ENCODE measurements around the gene KLHL6.
A peak's percentile ranks its signal among the peaks of the same experiment; 100 is the strongest.

KLHL6 gene

GRCh38 chr3:183553334-183554026, 2.0 kb downstream of the KLHL6 start:
- H3K4me3 ChIP-seq (ENCODE audit: low read depth, low read length), result no peak overlapping the region
- in situ Hi-C loops (cut with HindIII; ENCODE audit: low sequenced_read_pairs), result no loop called here
- TF ChIP-seq, protein P1, sequence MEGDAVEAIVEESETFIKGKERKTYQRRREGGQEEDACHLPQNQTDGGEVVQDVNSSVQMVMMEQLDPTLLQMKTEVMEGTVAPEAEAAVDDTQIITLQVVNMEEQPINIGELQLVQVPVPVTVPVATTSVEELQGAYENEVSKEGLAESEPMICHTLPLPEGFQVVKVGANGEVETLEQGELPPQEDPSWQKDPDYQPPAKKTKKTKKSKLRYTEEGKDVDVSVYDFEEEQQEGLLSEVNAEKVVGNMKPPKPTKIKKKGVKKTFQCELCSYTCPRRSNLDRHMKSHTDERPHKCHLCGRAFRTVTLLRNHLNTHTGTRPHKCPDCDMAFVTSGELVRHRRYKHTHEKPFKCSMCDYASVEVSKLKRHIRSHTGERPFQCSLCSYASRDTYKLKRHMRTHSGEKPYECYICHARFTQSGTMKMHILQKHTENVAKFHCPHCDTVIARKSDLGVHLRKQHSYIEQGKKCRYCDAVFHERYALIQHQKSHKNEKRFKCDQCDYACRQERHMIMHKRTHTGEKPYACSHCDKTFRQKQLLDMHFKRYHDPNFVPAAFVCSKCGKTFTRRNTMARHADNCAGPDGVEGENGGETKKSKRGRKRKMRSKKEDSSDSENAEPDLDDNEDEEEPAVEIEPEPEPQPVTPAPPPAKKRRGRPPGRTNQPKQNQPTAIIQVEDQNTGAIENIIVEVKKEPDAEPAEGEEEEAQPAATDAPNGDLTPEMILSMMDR (IDR thresholded peaks at IDR 0.05; ENCODE audit: low read depth, low read length), result no peak
- DNase-seq (ENCODE audit: low read depth, low spot score), result no peak

DNA sequence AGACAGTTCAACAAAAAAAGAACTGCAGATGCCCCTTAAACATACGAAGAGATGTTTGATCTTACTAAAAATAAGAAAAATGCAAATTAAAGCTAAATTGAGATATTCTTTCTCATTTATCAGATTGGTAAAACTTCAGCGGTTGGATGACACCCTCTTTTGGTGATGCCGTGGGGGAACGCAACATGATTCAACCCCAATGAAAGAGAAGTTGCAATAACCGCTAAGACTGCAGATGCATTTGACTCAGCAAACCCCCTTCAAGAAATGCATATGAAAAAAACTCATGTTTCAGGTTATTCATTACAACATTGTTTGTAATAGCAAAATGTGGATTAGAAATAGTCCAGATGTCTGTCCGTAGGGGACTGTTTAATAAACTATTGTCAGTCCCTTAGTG, 3.6 kb downstream of the KLHL6 start:
- no peak overlapping the region for H3K4me3 ChIP-seq (ENCODE audit: low read depth, low read length)
- DNase-seq (ENCODE audit: low read depth, low spot score), result no peak
- in situ Hi-C loops (cut with HindIII; ENCODE audit: low sequenced_read_pairs), result no loop called here
- TF ChIP-seq, protein P1 (IDR thresholded peaks at IDR 0.05; ENCODE audit: low read depth, low read length), result no peak

GRCh38 chr3:183548262-183548769, 7.2 kb downstream of the KLHL6 start:
- DNase-seq (ENCODE audit: low read depth, low spot score), result peak; percentile 83
- no peak overlapping the region for H3K4me3 ChIP-seq (ENCODE audit: low read depth, low read length)
- in situ Hi-C loops (cut with HindIII; ENCODE audit: low sequenced_read_pairs), result no loop called here
- TF ChIP-seq, protein P1 (IDR thresholded peaks at IDR 0.05; ENCODE audit: low read depth, low read length), result no peak

GRCh38 chr3:183546625-183547024, 8.9 kb downstream of the KLHL6 start:
- DNase-seq (ENCODE audit: low read depth, low spot score), result no peak
- no peak overlapping the region for H3K4me3 ChIP-seq (ENCODE audit: low read depth, low read length)
- TF ChIP-seq, protein P1 (IDR thresholded peaks at IDR 0.05; ENCODE audit: low read depth, low read length), result no peak
- in situ Hi-C loops (cut with HindIII; ENCODE audit: low sequenced_read_pairs), result no loop called here

GRCh38 chr3:183545708-183546107, 9.8 kb downstream of the KLHL6 start:
- DNase-seq (ENCODE audit: low read depth, low spot score), result no peak
- in situ Hi-C loops (cut with HindIII; ENCODE audit: low sequenced_read_pairs), result no loop called here
- TF ChIP-seq, protein P1 (IDR thresholded peaks at IDR 0.05; ENCODE audit: low read depth, low read length), result no peak
- H3K4me3 ChIP-seq (ENCODE audit: low read depth, low read length), result no peak overlapping the region

DNA sequence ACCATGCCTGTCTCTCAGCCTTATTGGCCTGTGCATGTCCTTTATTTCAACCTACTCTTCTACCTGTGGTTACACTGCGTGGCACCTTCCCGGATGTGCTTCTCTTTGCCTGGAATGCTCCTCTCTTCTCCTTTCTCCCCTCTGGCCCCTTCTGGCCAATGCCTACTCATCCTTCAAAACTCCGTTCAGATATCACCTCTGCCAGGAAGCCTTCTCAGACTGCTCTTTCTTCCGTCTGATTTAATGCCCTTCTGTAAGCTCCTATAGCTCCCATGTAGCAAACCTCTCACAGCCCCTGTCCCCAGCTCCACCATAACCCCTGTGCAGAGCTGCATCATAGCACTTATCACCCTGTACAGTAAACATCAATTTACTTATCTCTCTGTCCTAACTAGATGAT, 13.2 kb downstream of the KLHL6 start:
- TF ChIP-seq, protein P1 (IDR thresholded peaks at IDR 0.05; ENCODE audit: low read depth, low read length), result no peak
- DNase-seq (ENCODE audit: low read depth, low spot score), result no peak
- in situ Hi-C loops (cut with HindIII; ENCODE audit: low sequenced_read_pairs), result no loop called here
- no peak overlapping the region for H3K4me3 ChIP-seq (ENCODE audit: low read depth, low read length)
